ENCODE results near the gene CDH5. TPM values are rescaled to one million over a fixed set of nuclear protein-coding genes. Genes with fewer than 3 reads are reported as not detected.
A peak's percentile ranks its signal among the peaks of the same experiment; 100 is the strongest.

Gene CDH5
- total and polyA plus RNA-seq, 4 donors, result 29.9 to 196 (median 81.1) TPM

DNA sequence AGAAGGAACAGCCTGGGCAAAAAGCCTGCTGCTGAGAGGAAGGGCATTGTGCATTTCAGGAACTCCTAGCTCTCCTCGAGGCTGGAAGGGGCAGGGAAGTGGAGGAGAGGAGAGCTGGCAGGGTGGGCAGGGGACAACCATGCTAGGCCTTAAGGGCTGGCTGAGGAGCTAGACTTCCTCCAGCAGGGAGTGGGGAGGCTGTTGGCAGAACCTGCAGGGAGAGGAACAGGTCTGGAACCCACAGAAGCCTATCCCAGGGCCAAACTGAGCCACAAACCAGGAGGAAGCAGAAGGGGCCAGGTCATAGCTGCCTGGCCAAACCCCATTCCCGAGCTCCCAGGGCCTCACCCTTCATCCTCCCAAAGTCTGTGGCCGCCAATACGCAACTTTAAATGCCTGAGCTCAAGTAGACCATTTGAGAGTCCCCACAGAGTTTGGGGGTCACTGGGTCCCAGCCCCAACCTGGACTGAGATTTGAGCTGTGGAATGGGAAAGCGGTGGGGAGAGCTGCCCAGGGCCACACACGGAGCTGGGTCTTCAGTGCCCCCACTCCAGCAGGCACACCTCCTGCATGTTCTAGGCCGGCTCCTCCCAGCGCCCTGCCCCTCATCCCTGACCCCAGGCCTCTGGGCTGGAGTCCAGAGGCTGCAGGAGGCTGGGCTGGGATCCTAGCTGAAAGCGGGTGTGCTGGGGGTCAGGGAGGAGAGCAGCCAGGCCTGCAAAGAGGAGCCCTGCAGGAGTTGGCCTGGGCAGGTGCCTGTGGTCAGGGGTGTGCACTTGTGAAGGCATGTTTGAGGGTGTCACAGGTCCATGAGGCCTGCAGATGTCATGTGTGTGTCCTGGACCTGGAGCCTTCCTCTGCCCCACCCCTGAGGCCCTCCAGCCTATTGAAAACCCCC lies 4.5 kb downstream of the CDH5 start:
- DNase-seq (no peak), ATAC-seq (ENCODE audit: insufficient read depth, low FRiP score) (no peak)
- peaks cover 0 to 13% (median 0%) of the 10 kb centered on the region in 5 donors for H3K4me1 ChIP-seq (ENCODE audit: control insufficient read depth in 5 of 5, insufficient read depth in 5 of 5, low read length in 5 of 5)
- WGBS, 2 donors, result 57 to 72% methylated on average over 9 of the region's 9 CpGs
- no peaks in the 10 kb centered on the region for H3K27me3 ChIP-seq (ENCODE audit: control insufficient read depth in 3 of 3, insufficient read depth in 3 of 3, low read length in 2 of 3)
- no peak overlapping the region for H3K4me3 ChIP-seq
- H3K27ac ChIP-seq (ENCODE audit: low read depth in 1 of 2, low read length in 1 of 2), result peak overlapping the region in 1 of 2 donors; percentile 28
- no peak overlapping the region for H3K9ac ChIP-seq (ENCODE audit: insufficient read depth in 1 of 2, low read length in 2 of 2)
- no peaks in the 10 kb centered on the region for H3K9me3 ChIP-seq (ENCODE audit: control insufficient read depth in 4 of 4, insufficient read depth in 3 of 4, low read length in 3 of 4)
- TF ChIP-seq, protein P1, sequence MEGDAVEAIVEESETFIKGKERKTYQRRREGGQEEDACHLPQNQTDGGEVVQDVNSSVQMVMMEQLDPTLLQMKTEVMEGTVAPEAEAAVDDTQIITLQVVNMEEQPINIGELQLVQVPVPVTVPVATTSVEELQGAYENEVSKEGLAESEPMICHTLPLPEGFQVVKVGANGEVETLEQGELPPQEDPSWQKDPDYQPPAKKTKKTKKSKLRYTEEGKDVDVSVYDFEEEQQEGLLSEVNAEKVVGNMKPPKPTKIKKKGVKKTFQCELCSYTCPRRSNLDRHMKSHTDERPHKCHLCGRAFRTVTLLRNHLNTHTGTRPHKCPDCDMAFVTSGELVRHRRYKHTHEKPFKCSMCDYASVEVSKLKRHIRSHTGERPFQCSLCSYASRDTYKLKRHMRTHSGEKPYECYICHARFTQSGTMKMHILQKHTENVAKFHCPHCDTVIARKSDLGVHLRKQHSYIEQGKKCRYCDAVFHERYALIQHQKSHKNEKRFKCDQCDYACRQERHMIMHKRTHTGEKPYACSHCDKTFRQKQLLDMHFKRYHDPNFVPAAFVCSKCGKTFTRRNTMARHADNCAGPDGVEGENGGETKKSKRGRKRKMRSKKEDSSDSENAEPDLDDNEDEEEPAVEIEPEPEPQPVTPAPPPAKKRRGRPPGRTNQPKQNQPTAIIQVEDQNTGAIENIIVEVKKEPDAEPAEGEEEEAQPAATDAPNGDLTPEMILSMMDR (IDR thresholded peaks at IDR 0.05; ENCODE audit: control extremely low read depth, extremely low read depth), result no peak
- no peaks in the 10 kb centered on the region for H3K36me3 ChIP-seq (ENCODE audit: control insufficient read depth in 4 of 4, insufficient read depth in 4 of 4, low read length in 4 of 4)

DNA sequence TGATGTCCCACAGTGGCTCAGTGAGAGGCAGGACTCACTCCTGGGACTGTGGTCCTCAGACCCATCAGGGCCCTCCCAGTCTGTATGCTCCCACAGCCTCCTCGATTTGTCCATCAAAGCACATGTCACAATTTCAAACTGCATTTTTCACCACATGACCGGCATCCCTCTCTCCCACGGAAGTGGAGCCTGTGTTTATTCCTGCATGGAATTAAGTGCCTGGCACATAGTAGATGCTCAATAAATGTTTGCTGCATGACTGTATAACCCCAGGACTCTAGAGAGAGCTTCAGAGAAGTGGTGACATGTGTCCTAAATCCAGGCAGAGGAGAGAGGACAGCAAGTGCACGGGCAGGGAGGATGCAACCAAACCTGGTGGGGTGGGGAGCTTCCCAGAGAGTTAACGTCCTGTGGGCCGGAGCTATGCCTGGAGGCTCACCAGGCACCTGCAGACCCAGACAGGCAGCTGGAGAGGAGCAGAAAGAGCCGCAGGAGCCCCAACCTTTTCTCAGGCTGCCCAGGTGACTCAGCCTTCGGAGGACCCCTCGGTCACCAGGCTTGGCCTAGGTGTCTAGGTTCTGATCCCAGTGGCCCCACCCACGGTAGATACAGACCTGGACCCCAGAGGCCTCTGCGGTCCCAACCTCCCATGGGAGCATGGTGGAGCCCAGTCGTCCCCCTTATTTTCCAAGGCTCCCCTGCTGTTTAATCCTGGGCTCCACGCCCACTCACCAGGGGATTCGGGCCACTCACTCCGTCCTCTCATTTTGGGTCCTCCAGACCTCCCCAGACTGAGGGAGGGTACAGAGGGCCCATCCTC lies 5.8 kb downstream of the CDH5 start:
- no peak overlapping the region for H3K9ac ChIP-seq (ENCODE audit: insufficient read depth in 1 of 2, low read length in 2 of 2)
- H3K27me3 ChIP-seq (ENCODE audit: control insufficient read depth in 3 of 3, insufficient read depth in 3 of 3, low read length in 2 of 3), result no peaks in the 10 kb centered on the region
- no peak overlapping the region for H3K4me3 ChIP-seq
- ATAC-seq (ENCODE audit: insufficient read depth, low FRiP score) (no peak), DNase-seq (no peak)
- H3K9me3 ChIP-seq (ENCODE audit: control insufficient read depth in 4 of 4, insufficient read depth in 3 of 4, low read length in 3 of 4), result no peaks in the 10 kb centered on the region
- no peaks in the 10 kb centered on the region for H3K36me3 ChIP-seq (ENCODE audit: control insufficient read depth in 4 of 4, insufficient read depth in 4 of 4, low read length in 4 of 4)
- H3K27ac ChIP-seq (ENCODE audit: low read depth in 1 of 2, low read length in 1 of 2), result peak overlapping the region in 1 of 2 donors; percentile 5
- 72 to 89% methylated on average over 15 of the region's 15 CpGs for WGBS, 2 donors
- TF ChIP-seq, protein P1 (IDR thresholded peaks at IDR 0.05; ENCODE audit: control extremely low read depth, extremely low read depth), result no peak
- peaks cover 0 to 8% (median 0%) of the 10 kb centered on the region in 5 donors for H3K4me1 ChIP-seq (ENCODE audit: control insufficient read depth in 5 of 5, insufficient read depth in 5 of 5, low read length in 5 of 5)

DNA sequence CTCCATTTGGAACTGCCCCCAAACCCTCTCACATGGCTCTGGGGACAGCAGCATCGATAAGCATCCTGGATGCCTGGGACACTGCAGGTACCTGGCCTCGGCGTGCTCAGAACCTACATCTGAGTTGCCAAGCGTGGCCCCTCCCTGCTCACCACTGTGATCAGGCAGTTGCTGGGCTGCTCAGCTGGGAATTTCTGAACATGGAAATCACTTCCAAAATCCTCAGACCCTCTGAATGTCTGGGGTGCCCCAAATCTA lies 6.3 kb downstream of the CDH5 start:
- Histone ChIP-seq H3K4me3 (no peak overlapping the region), H3K4me1 (ENCODE audit: control insufficient read depth in 5 of 5, insufficient read depth in 5 of 5, low read length in 5 of 5) (peaks cover 0 to 8% (median 0%) of the 10 kb centered on the region in 5 donors)

More for the DNA sequence above, 6.3 kb downstream of the CDH5 start:
- ATAC-seq (ENCODE audit: insufficient read depth, low FRiP score) (no peak), DNase-seq (no peak)
- WGBS, 2 donors, result 80 to 90% methylated on average over 4 of the region's 4 CpGs
- TF ChIP-seq, protein P1 (IDR thresholded peaks at IDR 0.05; ENCODE audit: control extremely low read depth, extremely low read depth), result no peak
- Histone ChIP-seq H3K27me3 (ENCODE audit: control insufficient read depth in 3 of 3, insufficient read depth in 3 of 3, low read length in 2 of 3) (no peaks in the 10 kb centered on the region), H3K9ac (ENCODE audit: insufficient read depth in 1 of 2, low read length in 2 of 2) (no peak overlapping the region), H3K36me3 (ENCODE audit: control insufficient read depth in 4 of 4, insufficient read depth in 4 of 4, low read length in 4 of 4) (no peaks in the 10 kb centered on the region), H3K27ac (ENCODE audit: low read depth in 1 of 2, low read length in 1 of 2) (peak overlapping the region in 1 of 2 donors; percentile 5), H3K9me3 (ENCODE audit: control insufficient read depth in 4 of 4, insufficient read depth in 3 of 4, low read length in 3 of 4) (no peaks in the 10 kb centered on the region)
